Measurements from ENCODE around the gene CHP1. TPM values are rescaled to one million over a fixed set of nuclear protein-coding genes. Genes with fewer than 3 reads are reported as not detected.
"Not testable (repeated sequence)": the region's sequence is repeated elsewhere in the genome, so short reads cannot be mapped to it uniquely, and the experiment has no call there.

CHP1 gene
- total RNA-seq, 1 experiment from 2014 or later = 97.7 TPM

DNA sequence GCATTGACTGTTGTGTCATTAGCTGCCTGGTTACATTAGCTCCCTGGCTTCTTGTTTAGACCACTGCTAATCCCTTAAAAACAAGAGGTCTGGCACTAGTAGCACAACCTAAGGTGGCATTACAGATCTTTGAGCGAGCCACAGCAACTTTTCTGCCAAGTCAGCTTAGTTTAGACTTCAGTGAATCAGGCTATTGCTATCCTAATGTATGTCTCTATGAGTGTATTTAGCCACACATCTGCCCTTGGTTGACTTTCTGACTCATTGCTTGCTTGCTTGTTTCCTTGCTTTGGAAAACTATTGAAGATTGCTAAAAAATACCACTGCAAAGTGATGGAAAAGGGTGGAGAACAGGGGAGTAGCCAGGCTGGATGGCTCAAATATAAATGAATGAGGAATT is 50.2 kb downstream of the CHP1 start:
- peaks cover under 1% of the 10 kb centered on the region for H3K79me1 ChIP-seq (ENCODE audit: insufficient read depth, low read depth, low read length, poor library complexity, severe bottlenecking)
- H3K4me1 ChIP-seq (ENCODE audit: insufficient read depth, low read length) = no peaks in the 10 kb centered on the region
- TF ChIP-seq, protein P1, sequence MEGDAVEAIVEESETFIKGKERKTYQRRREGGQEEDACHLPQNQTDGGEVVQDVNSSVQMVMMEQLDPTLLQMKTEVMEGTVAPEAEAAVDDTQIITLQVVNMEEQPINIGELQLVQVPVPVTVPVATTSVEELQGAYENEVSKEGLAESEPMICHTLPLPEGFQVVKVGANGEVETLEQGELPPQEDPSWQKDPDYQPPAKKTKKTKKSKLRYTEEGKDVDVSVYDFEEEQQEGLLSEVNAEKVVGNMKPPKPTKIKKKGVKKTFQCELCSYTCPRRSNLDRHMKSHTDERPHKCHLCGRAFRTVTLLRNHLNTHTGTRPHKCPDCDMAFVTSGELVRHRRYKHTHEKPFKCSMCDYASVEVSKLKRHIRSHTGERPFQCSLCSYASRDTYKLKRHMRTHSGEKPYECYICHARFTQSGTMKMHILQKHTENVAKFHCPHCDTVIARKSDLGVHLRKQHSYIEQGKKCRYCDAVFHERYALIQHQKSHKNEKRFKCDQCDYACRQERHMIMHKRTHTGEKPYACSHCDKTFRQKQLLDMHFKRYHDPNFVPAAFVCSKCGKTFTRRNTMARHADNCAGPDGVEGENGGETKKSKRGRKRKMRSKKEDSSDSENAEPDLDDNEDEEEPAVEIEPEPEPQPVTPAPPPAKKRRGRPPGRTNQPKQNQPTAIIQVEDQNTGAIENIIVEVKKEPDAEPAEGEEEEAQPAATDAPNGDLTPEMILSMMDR (conservative IDR thresholded peaks at IDR 0.05) = no peak
- no peak overlapping the region for H2AK5ac ChIP-seq (ENCODE audit: insufficient read length, low read length)
- no peak overlapping the region for H3K4me3 Mint-ChIP-seq
- no peaks in the 10 kb centered on the region for H3K9me3 ChIP-seq (ENCODE audit: control insufficient read depth, low read depth, low read length)
- no peak overlapping the region for H2BK120ac ChIP-seq (ENCODE audit: low read depth, low read length, poor library complexity, severe bottlenecking)
- no peak overlapping the region for H4K91ac ChIP-seq (ENCODE audit: insufficient read length, low read depth, low read length)
- H2BK12ac ChIP-seq (ENCODE audit: insufficient read length, low read depth, low read length) = no peak overlapping the region
- H2BK5ac ChIP-seq (ENCODE audit: insufficient read length, low read length) = no peak overlapping the region
- peaks cover 8% of the 10 kb centered on the region; the same call in 1 of the 2 replicates for H3K79me2 ChIP-seq (ENCODE audit: insufficient read depth, low read length)
- H3K36me3 Mint-ChIP-seq (ENCODE audit: insufficient read depth in 1 of 3, low read depth in 3 of 3) = peaks cover 24 to 43% (median 38%) of the 10 kb centered on the region in 3 experiments
- DNase-seq = no peak
- H2AFZ ChIP-seq (ENCODE audit: low read length) = no peak overlapping the region
- H3K27me3 ChIP-seq (ENCODE audit: insufficient read depth, low read length) = no peaks in the 10 kb centered on the region
- no peak overlapping the region for H3K9ac ChIP-seq (ENCODE audit: extremely low read depth, insufficient read length, low read length)
- no peak overlapping the region for H3K14ac ChIP-seq (ENCODE audit: insufficient read depth, low read length)
- H3K23me2 ChIP-seq (ENCODE audit: insufficient read length, low read depth, low read length, poor library complexity, severe bottlenecking) = peaks cover 8% of the 10 kb centered on the region
- H3K4me2 ChIP-seq (ENCODE audit: insufficient read depth, insufficient read length, low read length) = no peak overlapping the region
- H3K4me1 Mint-ChIP-seq = peaks cover 18 to 28% of the 10 kb centered on the region in 2 experiments
- no peak overlapping the region for H3K56ac ChIP-seq (ENCODE audit: insufficient read length, low read depth, low read length)
- H3K9me3 Mint-ChIP-seq = no peaks in the 10 kb centered on the region; a peak in 1 of 5 replicates
- H3K27ac Mint-ChIP-seq = no peak overlapping the region
- no CpG with 5 or more reads among the region's 1 CpG for WGBS (ENCODE audit: extremely low coverage, insufficient read length, low lambda C conversion rate)
- no peaks in the 10 kb centered on the region for H4K20me1 ChIP-seq (ENCODE audit: control insufficient read depth, insufficient read depth, insufficient read length)
- no peak overlapping the region for H3K4ac ChIP-seq (ENCODE audit: low read depth, low read length)
- no peak overlapping the region for H3K23ac ChIP-seq (ENCODE audit: insufficient read length, low read depth, low read length)
- no peaks in the 10 kb centered on the region for H3K27me3 Mint-ChIP-seq (ENCODE audit: low read depth)
- H3K27ac ChIP-seq (ENCODE audit: insufficient read length, low read depth, low read length) = no peak overlapping the region
- no peak overlapping the region for H4K5ac ChIP-seq (ENCODE audit: insufficient read length, low read depth, low read length)
- no peak overlapping the region for H4K8ac ChIP-seq (replicated peaks; ENCODE audit: insufficient read length, low read depth, low read length)
- H3T11ph ChIP-seq (ENCODE audit: low read length) = no peak overlapping the region
- no peak overlapping the region for H2BK20ac ChIP-seq (ENCODE audit: low read depth, low read length, poor library complexity, severe bottlenecking)
- no peak overlapping the region for H3K18ac ChIP-seq (ENCODE audit: insufficient read length, low read depth, low read length)
- H2BK15ac ChIP-seq (ENCODE audit: low read depth, low read length) = no peak overlapping the region

DNA sequence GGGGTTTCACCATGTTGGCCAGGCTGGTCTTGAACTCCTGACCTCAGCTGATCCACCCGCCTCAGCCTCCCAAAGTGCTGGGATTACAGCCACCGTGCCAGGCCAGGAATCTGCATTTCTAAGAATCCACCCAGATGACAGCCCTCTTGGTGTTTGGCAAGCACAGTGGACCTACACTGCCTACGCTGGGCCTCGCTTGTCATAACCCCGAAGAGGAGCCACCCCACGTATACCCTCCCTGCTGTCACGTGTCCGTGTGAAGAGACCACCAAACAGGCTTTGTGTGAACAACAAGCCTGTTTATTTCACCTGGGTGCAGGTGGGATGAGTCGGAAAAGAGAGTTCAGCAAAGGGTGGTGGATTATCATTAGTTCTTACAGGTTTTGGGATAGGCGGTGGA is 51.4 kb downstream of the CHP1 start:
- not testable (repeated sequence) for H3K9me3 ChIP-seq (ENCODE audit: control insufficient read depth, low read depth, low read length); H3K79me2 ChIP-seq (ENCODE audit: insufficient read depth, low read length); H3K4me2 ChIP-seq (ENCODE audit: insufficient read depth, insufficient read length, low read length); H2BK15ac ChIP-seq (ENCODE audit: low read depth, low read length); H4K91ac ChIP-seq (ENCODE audit: insufficient read length, low read depth, low read length); H3K9ac ChIP-seq (ENCODE audit: extremely low read depth, insufficient read length, low read length); H3K27me3 ChIP-seq (ENCODE audit: insufficient read depth, low read length); H3K23me2 ChIP-seq (ENCODE audit: insufficient read length, low read depth, low read length, poor library complexity, severe bottlenecking); H3K27me3 Mint-ChIP-seq (ENCODE audit: low read depth); H4K20me1 ChIP-seq (ENCODE audit: control insufficient read depth, insufficient read depth, insufficient read length); H2BK120ac ChIP-seq (ENCODE audit: low read depth, low read length, poor library complexity, severe bottlenecking); H3K14ac ChIP-seq (ENCODE audit: insufficient read depth, low read length); H2AK5ac ChIP-seq (ENCODE audit: insufficient read length, low read length); H3K4me1 ChIP-seq (ENCODE audit: insufficient read depth, low read length); H3T11ph ChIP-seq (ENCODE audit: low read length); H2BK12ac ChIP-seq (ENCODE audit: insufficient read length, low read depth, low read length); H3K18ac ChIP-seq (ENCODE audit: insufficient read length, low read depth, low read length); DNase-seq; H3K27ac ChIP-seq (ENCODE audit: insufficient read length, low read depth, low read length); H3K56ac ChIP-seq (ENCODE audit: insufficient read length, low read depth, low read length); H3K79me1 ChIP-seq (ENCODE audit: insufficient read depth, low read depth, low read length, poor library complexity, severe bottlenecking); H2AFZ ChIP-seq (ENCODE audit: low read length); H4K5ac ChIP-seq (ENCODE audit: insufficient read length, low read depth, low read length); H2BK20ac ChIP-seq (ENCODE audit: low read depth, low read length, poor library complexity, severe bottlenecking); H3K9me3 Mint-ChIP-seq; H3K23ac ChIP-seq (ENCODE audit: insufficient read length, low read depth, low read length); H3K4ac ChIP-seq (ENCODE audit: low read depth, low read length); H4K8ac ChIP-seq (replicated peaks; ENCODE audit: insufficient read length, low read depth, low read length); H2BK5ac ChIP-seq (ENCODE audit: insufficient read length, low read length)
- Mint-ChIP-seq H3K4me3 (peak overlapping the region; percentile 21 to 98; a peak in 3 of 5 replicates), H3K27ac (peak overlapping the region; percentile 92 to 99 (median 97); a peak in 5 of 7 replicates), H3K36me3 (ENCODE audit: insufficient read depth in 1 of 3, low read depth in 3 of 3) (peaks cover 34 to 48% (median 45%) of the 10 kb centered on the region in 3 experiments), H3K4me1 (peaks cover 18 to 29% of the 10 kb centered on the region in 2 experiments)
- WGBS (ENCODE audit: extremely low coverage, insufficient read length, low lambda C conversion rate) = no CpG with 5 or more reads among the region's 10 CpGs
